Heart left ventricle (tissue), 13 donors: ENCODE results near the gene DDX25.

Experiments
- CTCF ChIP-seq, 12 donors: fragments of 200-600 bp; sonication (generic) in 4 of 12; IDR thresholded peaks; one replicate each; pipeline versions ENCODE4 v1.5.0 to v1.8.0; 2018 to 2022; ENCODE audit warnings: antibody characterized with exemption in 12 of 12, mild to moderate bottlenecking in 5 of 12
- POLR2A ChIP-seq, 2 donors: fragments of 450-650 bp; IDR thresholded peaks; one replicate each; pipeline ENCODE4 v1.6.1; 2017; ENCODE audit warnings: antibody characterized with exemption in 2 of 2, mild to moderate bottlenecking in 2 of 2, moderate library complexity in 2 of 2
- donor health status: ischemic (EF 13 %, LVEDD 7.1; RV severe dilation, severe dysfunction).
- donor health status: DM: no; HTN: yes; CAD: no.
- donor health status: DM: no; HTN: no; CAD: no.
- donor health status: ischemic (EF 25% LVEDD 6.9; RV normal size, moderate dysfunction).
- donor health status: ischemic (EF 25% LVEDD 5.7; RV mildly dilated, moderate dysfunction).
- donor health status: ischemic (EF 35%, LVEDD 5.7; RV mildly dilated, moderate dysfunction).
- donor health status: nonischemic (EF 11% LVEDD 7.7; RV severe dilation, severe dysfunction).
- donor health status: DM: yes; HTN: yes; CAD: no.
- donor health status: PGD.
- donor health status: ischemic (EF 29% LVEDD 5.4; RV normal size, mild dysfunction).
- donor health status: nonischemic (EF 23%, LVEDD 6.1; RV moderate dilation, normal function).

- TF ChIP-seq POLR2A (IDR thresholded peaks at IDR 0.05) (no peak), CTCF (IDR thresholded peaks at IDR 0.05) (no peak)
Measured at GRCh38 chr11:125940145-125940544, 35.8 kb downstream of the DDX25 start.
